ENCODE results near the gene CAVIN2.

- TF ChIP-seq FOXM1 (IDR thresholded peaks at IDR 0.05; ENCODE audit: borderline replicate concordance): no peak
- no peak for TF ChIP-seq SP1 (IDR thresholded peaks at IDR 0.05)
- no peak for TF ChIP-seq NFRKB (IDR thresholded peaks at IDR 0.05)
- no peak for TF ChIP-seq PKNOX1 (IDR thresholded peaks at IDR 0.05)
- no peak for TF ChIP-seq SUZ12 (IDR thresholded peaks at IDR 0.05)
- no peak for TF ChIP-seq TARDBP (IDR thresholded peaks at IDR 0.05)
- TF ChIP-seq FOXK2 (IDR thresholded peaks at IDR 0.05): no peak
Measured at GRCh38 chr2:191848771-191849767, 2.2 kb upstream of the CAVIN2 start.

Data from HEK293T (cell line).